Dermis blood vessel endothelial cell (primary cell): ENCODE measurements around the gene ASIC2. TPM values are rescaled to one million over a fixed set of nuclear protein-coding genes. Genes with fewer than 3 reads are reported as not detected.

Experiments used
- DNase-seq: peaks from one replicate; pipeline ENCODE4 v3.0.0; 2010
- total RNA-seq: library from RNA; depleted of rRNA; stranded (reverse); fragments of >200 nt; gene quantifications from 2 replicates; pipeline ENCODE4 v1.2.3, GENCODE V29; 2014

ASIC2 gene
- total RNA-seq, 1 donor from 2014 or later = 0.17 TPM

GRCh38 chr17:33113276-33113990, 179.7 kb downstream of the ASIC2 start:
- DNase-seq = no peak

- DNase-seq = no peak
Observed at GRCh38 chr17:33112763-33113162, 180.3 kb downstream of the ASIC2 start.

GRCh38 chr17:33109336-33110072, 183.6 kb downstream of the ASIC2 start:
- no peak for DNase-seq

GRCh38 chr17:33106525-33107165, 186.4 kb downstream of the ASIC2 start:
- DNase-seq = no peak

GRCh38 chr17:33105911-33106310, 187.2 kb downstream of the ASIC2 start:
- no peak for DNase-seq

GRCh38 chr17:33099906-33100305, 193.2 kb downstream of the ASIC2 start:
- no peak for DNase-seq

GRCh38 chr17:33099252-33099651, 193.8 kb downstream of the ASIC2 start:
- DNase-seq = no peak

GRCh38 chr17:33097411-33097810, 195.7 kb downstream of the ASIC2 start:
- DNase-seq = no peak

GRCh38 chr17:33096161-33096560, 196.9 kb downstream of the ASIC2 start:
- no peak for DNase-seq

GRCh38 chr17:33091271-33091670, 201.8 kb downstream of the ASIC2 start:
- no peak for DNase-seq

- no peak for DNase-seq
Observed at GRCh38 chr17:33090806-33091205, 202.3 kb downstream of the ASIC2 start.

- DNase-seq = no peak
Observed at GRCh38 chr17:33086878-33087277, 206.2 kb downstream of the ASIC2 start.

- DNase-seq = no peak
Observed at GRCh38 chr17:33086041-33086440, 207.1 kb downstream of the ASIC2 start.

- no peak for DNase-seq
Observed at GRCh38 chr17:33085256-33085655, 207.8 kb downstream of the ASIC2 start.

- DNase-seq = no peak
Observed at GRCh38 chr17:33084755-33085154, 208.3 kb downstream of the ASIC2 start.

- no peak for DNase-seq
Observed at GRCh38 chr17:33082529-33083173, 210.4 kb downstream of the ASIC2 start.

- no peak for DNase-seq
Observed at GRCh38 chr17:33080091-33080490, 213.0 kb downstream of the ASIC2 start.

- DNase-seq = no peak
Observed at GRCh38 chr17:33079201-33079600, 213.9 kb downstream of the ASIC2 start.

- no peak for DNase-seq
Observed at GRCh38 chr17:33076979-33077378, 216.1 kb downstream of the ASIC2 start.

- no peak for DNase-seq
Observed at GRCh38 chr17:33073416-33073815, 219.7 kb downstream of the ASIC2 start.

- peak; percentile 3 for DNase-seq
Observed at GRCh38 chr17:33072421-33073161, 220.5 kb downstream of the ASIC2 start.

GRCh38 chr17:33071656-33072055, 221.4 kb downstream of the ASIC2 start:
- DNase-seq = no peak

GRCh38 chr17:33057564-33057963, 235.5 kb downstream of the ASIC2 start:
- no peak for DNase-seq
